Lower lobe of right lung (tissue), 2 donors: ENCODE measurements around the gene ALDH16A1. TPM values are rescaled to one million over a fixed set of nuclear protein-coding genes. Genes with fewer than 3 reads are reported as not detected.

Source experiments
- ATAC-seq, 2 donors: fragments of 200-7000 bp; cut with Tn5 transposase; one replicate each; pipeline ENCODE4 v1.9.1; 2020 to 2022; ENCODE audit warnings: mild to moderate bottlenecking in 2 of 2, moderate library complexity in 2 of 2
- DNase-seq: peaks from one replicate; pipeline ENCODE4 v3.0.0-alpha.2; 2020
- H3K27ac ChIP-seq: fragments of 200-600 bp; one replicate; pipeline ENCODE4 v1.8.0; 2022
- H3K27me3 ChIP-seq: fragments of 200-600 bp; one replicate; pipeline ENCODE4 v1.8.0; 2022; ENCODE audit warnings: low read depth
- H3K36me3 ChIP-seq: fragments of 200-600 bp; one replicate; pipeline ENCODE4 v1.8.0; 2022; ENCODE audit warnings: mild to moderate bottlenecking
- H3K4me1 ChIP-seq: fragments of 200-600 bp; one replicate; pipeline ENCODE4 v1.8.0; 2022
- H3K4me3 ChIP-seq: fragments of 200-600 bp; one replicate; pipeline ENCODE4 v1.8.0; 2022; ENCODE audit warnings: mild to moderate bottlenecking
- H3K9me3 ChIP-seq: fragments of 200-600 bp; one replicate; pipeline ENCODE4 v1.8.0; 2022
- CTCF ChIP-seq: fragments of 200-600 bp; IDR thresholded peaks from one replicate; pipeline ENCODE4 v1.8.0; 2022; ENCODE audit warnings: antibody characterized with exemption, mild to moderate bottlenecking
- intact Hi-C: fragments of 100-400 bp; cut with DNase I; formaldehyde crosslinking; loops from one replicate; pipeline ENCODE4 v1.11.0; 2022
- total RNA-seq: library from RNA; stranded (reverse); fragmentation: NEBNext Ultra II Directional; extraction: Animal tissue kit (Norgen Biotek cat#: 25700); gene quantifications from one replicate; pipeline ENCODE4 v1.2.1, GENCODE V29; 2021
- donor health status: DM: no; HTN: yes; CAD: no; lungs with severe emphysema.

Gene ALDH16A1
- total RNA-seq, 1 donor from 2014 or later: 33.7 TPM

- intact Hi-C loops: no loop called here
- Histone ChIP-seq H3K36me3 (no peaks in the 10 kb centered on the region), H3K9me3 (no peaks in the 10 kb centered on the region), H3K4me3 (peak overlapping the region; percentile 41), H3K27ac (no peak overlapping the region), H3K4me1 (peaks cover 27% of the 10 kb centered on the region), H3K27me3 (peaks cover 78% of the 10 kb centered on the region)
- ATAC-seq (peak; percentile 67 to 86), DNase-seq (peak; percentile 77)
- TF ChIP-seq CTCF: no peak
These were observed 31.8 kb upstream of the ALDH16A1 start for GRCh38 chr19:49421039-49421877.

- H3K36me3 ChIP-seq: no peaks in the 10 kb centered on the region
- peaks cover 78% of the 10 kb centered on the region for H3K27me3 ChIP-seq
- H3K9me3 ChIP-seq: no peaks in the 10 kb centered on the region
- ATAC-seq: no peak
- no peak for DNase-seq
- no peak overlapping the region for H3K27ac ChIP-seq
- no peak overlapping the region for H3K4me3 ChIP-seq
- H3K4me1 ChIP-seq: peaks cover 27% of the 10 kb centered on the region
- no peak for TF ChIP-seq CTCF
- intact Hi-C loops: no loop called here
These were observed 31.2 kb upstream of the ALDH16A1 start for GRCh38 chr19:49421878-49422202.

GRCh38 chr19:49422407-49423070, 30.5 kb upstream of the ALDH16A1 start:
- DNase-seq (no peak), ATAC-seq (peak; percentile 57 to 65)
- intact Hi-C loops: no loop called here
- no peak overlapping the region for H3K27ac ChIP-seq
- no peaks in the 10 kb centered on the region for H3K36me3 ChIP-seq
- H3K4me1 ChIP-seq: peaks cover 27% of the 10 kb centered on the region
- peak; percentile 40 for TF ChIP-seq CTCF
- peak overlapping the region; percentile 34 for H3K4me3 ChIP-seq
- H3K27me3 ChIP-seq: peaks cover 85% of the 10 kb centered on the region
- H3K9me3 ChIP-seq: no peaks in the 10 kb centered on the region

GRCh38 chr19:49423071-49423984, 29.7 kb upstream of the ALDH16A1 start, which contains the start of gene PTH2:
Gene PTH2, minus strand, starts transcription at chr19:49423441. Its CDS starts 102 bp downstream, at chr19:49423339.
- ATAC-seq (no peak), DNase-seq (no peak)
- no peak within 1 kb of the TSS for H3K27ac ChIP-seq
- TF ChIP-seq CTCF: no peak
- no peaks in the 10 kb centered on the region for H3K9me3 ChIP-seq
- peaks cover 93% of the 10 kb centered on the region for H3K27me3 ChIP-seq
- intact Hi-C loops: no loop called here
- peak within 1 kb of the TSS; percentile 34 for H3K4me3 ChIP-seq
- no peaks in the 10 kb centered on the region for H3K36me3 ChIP-seq
- peaks cover 34% of the 10 kb centered on the region for H3K4me1 ChIP-seq

GRCh38 chr19:49423985-49424303, 29.1 kb upstream of the ALDH16A1 start:
- H3K27me3 ChIP-seq: peaks cover 94% of the 10 kb centered on the region

More at GRCh38 chr19:49423985-49424303, 29.1 kb upstream of the ALDH16A1 start:
- intact Hi-C loops: no loop called here
- peaks cover 38% of the 10 kb centered on the region for H3K4me1 ChIP-seq
- no peaks in the 10 kb centered on the region for H3K9me3 ChIP-seq
- no peak for TF ChIP-seq CTCF
- H3K27ac ChIP-seq: no peak overlapping the region
- H3K36me3 ChIP-seq: no peaks in the 10 kb centered on the region
- no peak overlapping the region for H3K4me3 ChIP-seq
- DNase-seq: no peak
- ATAC-seq: no peak
